Activated naive CD4-positive, alpha-beta T cell treated with anti-CD3 and anti-CD28 coated beads, Interleukin-2, amount 10 ng/mL, durations not matched to agents 7 days and 5 days (primary cell): ENCODE data around the gene FARS2.

ENCODE experiments used
- CTCF ChIA-PET: fragments of 350-600 bp; sonication (Branson Sonifier 250); formaldehyde crosslinking; loops from one replicate; lab custom pipeline; 2021; ENCODE audit warnings: antibody characterized with exemption; lab: Charles Lee
- DNase-seq: peaks from one replicate; pipeline ENCODE4 v3.0.0-alpha.2; 2020
- H3K27ac Mint-ChIP-seq: one replicate; pipeline ENCODE4 v1.8.0; 2021; ENCODE audit warnings: mild to moderate bottlenecking, moderate library complexity, mixed read lengths
- H3K27me3 Mint-ChIP-seq: one replicate; pipeline ENCODE4 v1.8.0; 2021; ENCODE audit warnings: mild to moderate bottlenecking, mixed read lengths
- H3K36me3 Mint-ChIP-seq: one replicate; pipeline ENCODE4 v1.8.0; 2021; ENCODE audit warnings: mixed read lengths
- H3K4me1 Mint-ChIP-seq: one replicate; pipeline ENCODE4 v1.8.0; 2021; ENCODE audit warnings: mixed read lengths
- H3K4me3 Mint-ChIP-seq: one replicate; pipeline ENCODE4 v1.8.0; 2021; ENCODE audit warnings: mild to moderate bottlenecking, moderate library complexity, mixed read lengths
- H3K9me3 Mint-ChIP-seq: one replicate; pipeline ENCODE4 v1.8.0; 2021; ENCODE audit warnings: mixed read lengths

Gene FARS2

GRCh38 chr6:5599127-5599526 is 337.8 kb downstream of the FARS2 start:
- Mint-ChIP-seq H3K4me3 (no peak overlapping the region), H3K27me3 (no peaks in the 10 kb centered on the region), H3K27ac (no peak overlapping the region), H3K36me3 (peaks cover 2% of the 10 kb centered on the region), H3K9me3 (no peaks in the 10 kb centered on the region), H3K4me1 (no peaks in the 10 kb centered on the region)
- CTCF ChIA-PET = no interaction called here
- no peak for DNase-seq

- H3K36me3 Mint-ChIP-seq = peaks cover 6% of the 10 kb centered on the region
- H3K27ac Mint-ChIP-seq = no peak overlapping the region
- no peaks in the 10 kb centered on the region for H3K9me3 Mint-ChIP-seq
- no peak for DNase-seq
- no peaks in the 10 kb centered on the region for H3K27me3 Mint-ChIP-seq
- CTCF ChIA-PET = no interaction called here
- H3K4me3 Mint-ChIP-seq = no peak overlapping the region
- no peaks in the 10 kb centered on the region for H3K4me1 Mint-ChIP-seq
These were observed 344.6 kb downstream of the FARS2 start for GRCh38 chr6:5605937-5606336.

GRCh38 chr6:5606546-5606945 is 345.2 kb downstream of the FARS2 start:
- H3K27ac Mint-ChIP-seq = no peak overlapping the region
- H3K4me1 Mint-ChIP-seq = no peaks in the 10 kb centered on the region
- H3K36me3 Mint-ChIP-seq = peaks cover 6% of the 10 kb centered on the region
- CTCF ChIA-PET = no interaction called here
- no peaks in the 10 kb centered on the region for H3K9me3 Mint-ChIP-seq
- H3K4me3 Mint-ChIP-seq = no peak overlapping the region
- no peaks in the 10 kb centered on the region for H3K27me3 Mint-ChIP-seq
- no peak for DNase-seq

- no peak for DNase-seq
- peaks cover 17% of the 10 kb centered on the region for H3K36me3 Mint-ChIP-seq
- H3K4me1 Mint-ChIP-seq = no peaks in the 10 kb centered on the region
- CTCF ChIA-PET = no interaction called here
- no peaks in the 10 kb centered on the region for H3K9me3 Mint-ChIP-seq
- no peaks in the 10 kb centered on the region for H3K27me3 Mint-ChIP-seq
- no peak overlapping the region for H3K27ac Mint-ChIP-seq
- no peak overlapping the region for H3K4me3 Mint-ChIP-seq
These were observed 349.3 kb downstream of the FARS2 start for GRCh38 chr6:5610640-5611039.

- Mint-ChIP-seq H3K4me1 (peaks cover 27% of the 10 kb centered on the region), H3K27ac (no peak overlapping the region), H3K27me3 (no peaks in the 10 kb centered on the region), H3K9me3 (no peaks in the 10 kb centered on the region), H3K36me3 (peaks cover 33% of the 10 kb centered on the region), H3K4me3 (no peak overlapping the region)
- CTCF ChIA-PET = no interaction called here
- no peak for DNase-seq
These were observed 355.9 kb downstream of the FARS2 start for GRCh38 chr6:5617179-5617578.

- Mint-ChIP-seq H3K4me1 (peaks cover 30% of the 10 kb centered on the region), H3K27me3 (no peaks in the 10 kb centered on the region), H3K4me3 (no peak overlapping the region), H3K36me3 (peaks cover 35% of the 10 kb centered on the region), H3K27ac (peak overlapping the region; percentile 70), H3K9me3 (no peaks in the 10 kb centered on the region)
- peak; percentile 68 for DNase-seq
- CTCF ChIA-PET = no interaction called here
These were observed 357.9 kb downstream of the FARS2 start for GRCh38 chr6:5619249-5619648.

- peaks cover 30% of the 10 kb centered on the region for H3K36me3 Mint-ChIP-seq
- no peak overlapping the region for H3K27ac Mint-ChIP-seq
- CTCF ChIA-PET = no interaction called here
- no peaks in the 10 kb centered on the region for H3K9me3 Mint-ChIP-seq
- H3K27me3 Mint-ChIP-seq = no peaks in the 10 kb centered on the region
- H3K4me3 Mint-ChIP-seq = no peak overlapping the region
- peaks cover 55% of the 10 kb centered on the region for H3K4me1 Mint-ChIP-seq
- no peak for DNase-seq
These were observed 361.1 kb downstream of the FARS2 start for GRCh38 chr6:5622276-5623005.

GRCh38 chr6:5623769-5624168 is 362.5 kb downstream of the FARS2 start:
- H3K9me3 Mint-ChIP-seq = no peaks in the 10 kb centered on the region
- no peaks in the 10 kb centered on the region for H3K27me3 Mint-ChIP-seq
- peaks cover 27% of the 10 kb centered on the region for H3K36me3 Mint-ChIP-seq
- DNase-seq = no peak
- CTCF ChIA-PET = no interaction called here
- H3K4me3 Mint-ChIP-seq = no peak overlapping the region
- peaks cover 62% of the 10 kb centered on the region for H3K4me1 Mint-ChIP-seq
- peak overlapping the region; percentile 46 for H3K27ac Mint-ChIP-seq

- Mint-ChIP-seq H3K4me3 (no peak overlapping the region), H3K4me1 (peaks cover 59% of the 10 kb centered on the region), H3K9me3 (no peaks in the 10 kb centered on the region), H3K27ac (peak overlapping the region; percentile 10), H3K27me3 (no peaks in the 10 kb centered on the region), H3K36me3 (peaks cover 27% of the 10 kb centered on the region)
- CTCF ChIA-PET = no interaction called here
- DNase-seq = no peak
These were observed 362.9 kb downstream of the FARS2 start for GRCh38 chr6:5624256-5624655.

- DNase-seq = peak; percentile 42
- peaks cover 46% of the 10 kb centered on the region for H3K4me1 Mint-ChIP-seq
- H3K27ac Mint-ChIP-seq = peak overlapping the region; percentile 91
- H3K36me3 Mint-ChIP-seq = peaks cover 18% of the 10 kb centered on the region
- CTCF ChIA-PET = interaction anchor here (2.1 kb wide), 1 partner anchor 38 kb away, joined by 6 read pairs; no protein-coding TSS in a partner anchor
- peak overlapping the region; percentile 16 for H3K4me3 Mint-ChIP-seq
- no peaks in the 10 kb centered on the region for H3K9me3 Mint-ChIP-seq
- H3K27me3 Mint-ChIP-seq = no peaks in the 10 kb centered on the region
These were observed 365.6 kb downstream of the FARS2 start for GRCh38 chr6:5626727-5627426.

- Mint-ChIP-seq H3K36me3 (peaks cover 15% of the 10 kb centered on the region), H3K27me3 (no peaks in the 10 kb centered on the region), H3K9me3 (peaks cover 2% of the 10 kb centered on the region), H3K4me1 (peaks cover 41% of the 10 kb centered on the region), H3K4me3 (no peak overlapping the region), H3K27ac (no peak overlapping the region)
- no peak for DNase-seq
- CTCF ChIA-PET = no interaction called here
These were observed 369.3 kb downstream of the FARS2 start for GRCh38 chr6:5630636-5631035.

GRCh38 chr6:5632348-5632935 is 371.1 kb downstream of the FARS2 start:
- Mint-ChIP-seq H3K27ac (no peak overlapping the region), H3K4me1 (peaks cover 22% of the 10 kb centered on the region), H3K4me3 (no peak overlapping the region), H3K27me3 (no peaks in the 10 kb centered on the region), H3K9me3 (peaks cover 2% of the 10 kb centered on the region), H3K36me3 (peaks cover 10% of the 10 kb centered on the region)
- DNase-seq = no peak
- CTCF ChIA-PET = no interaction called here

- no peaks in the 10 kb centered on the region for H3K27me3 Mint-ChIP-seq
- peaks cover 5% of the 10 kb centered on the region for H3K36me3 Mint-ChIP-seq
- no peak overlapping the region for H3K4me3 Mint-ChIP-seq
- H3K27ac Mint-ChIP-seq = no peak overlapping the region
- no peak for DNase-seq
- H3K4me1 Mint-ChIP-seq = peaks cover 7% of the 10 kb centered on the region
- H3K9me3 Mint-ChIP-seq = peaks cover 2% of the 10 kb centered on the region
- CTCF ChIA-PET = no interaction called here
These were observed 373.2 kb downstream of the FARS2 start for GRCh38 chr6:5634525-5634924.

GRCh38 chr6:5636210-5637030 is 375.1 kb downstream of the FARS2 start:
- DNase-seq = no peak
- H3K27me3 Mint-ChIP-seq = no peaks in the 10 kb centered on the region
- no peak overlapping the region for H3K4me3 Mint-ChIP-seq
- no peak overlapping the region for H3K27ac Mint-ChIP-seq
- H3K36me3 Mint-ChIP-seq = peaks cover 19% of the 10 kb centered on the region
- CTCF ChIA-PET = interaction anchor here (0.6 to 1.3 kb wide), 2 partner anchors 47 to 256 kb away, joined by 3 read pairs; no protein-coding TSS in a partner anchor
- peaks cover 14% of the 10 kb centered on the region for H3K9me3 Mint-ChIP-seq
- H3K4me1 Mint-ChIP-seq = peaks cover 7% of the 10 kb centered on the region
